SK-N-MC (cell line): ENCODE measurements around the gene AP1S1.

Source experiments
- EZH2 ChIP-seq: fragments of 200-600 bp; sonication (generic); IDR thresholded peaks from one replicate; pipeline ENCODE4 v1.6.1; 2017; ENCODE audit warnings: antibody characterized with exemption
- POLR2AphosphoS5 ChIP-seq: IDR thresholded peaks from 2 replicates; pipeline ENCODE4 v1.6.1; 2012; ENCODE audit warnings: mild to moderate bottlenecking, low read depth, low read length, borderline replicate concordance

DNA sequence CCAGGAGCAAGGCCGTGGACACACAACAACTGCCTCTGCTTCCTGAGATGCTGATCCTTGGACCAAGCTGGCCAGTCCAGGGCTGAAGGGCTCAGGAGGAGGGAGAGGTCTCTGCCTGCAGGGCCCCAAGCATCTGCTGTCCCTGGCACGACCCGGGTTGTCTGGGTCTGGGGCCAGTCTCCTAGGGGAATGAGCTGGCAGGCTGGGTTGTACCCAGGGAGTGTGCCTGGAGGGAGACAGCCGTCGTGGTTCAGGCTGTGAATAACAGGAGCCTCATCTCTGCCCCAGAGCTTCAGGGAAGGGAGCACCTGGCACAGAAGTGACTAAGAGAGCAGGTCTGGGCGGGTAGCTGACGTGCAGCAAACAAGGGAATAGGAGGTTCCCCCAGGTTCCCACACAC lies 45.3 kb upstream of the AP1S1 start:
- TF ChIP-seq POLR2AphosphoS5 (no peak), EZH2 (no peak)
